HEK293 (cell line): ENCODE data around the gene MYH16.
A peak's percentile ranks its signal among the peaks of the same experiment; 100 is the strongest.

ENCODE experiments used
- BCL11A ChIP-seq: fragments of 450-650 bp; formaldehyde crosslinking; IDR thresholded peaks from 2 replicates; pipeline ENCODE4 v1.5.1; 2016; ENCODE audit warnings: low read depth, missing biosample characterization, missing genetic modification characterization
- GLI4 ChIP-seq: fragments of 450-650 bp; formaldehyde crosslinking; IDR thresholded peaks from 2 replicates; pipeline ENCODE4 v1.5.1; 2016; ENCODE audit warnings: missing biosample characterization, missing genetic modification characterization
- GLIS1 ChIP-seq: fragments of 450-650 bp; formaldehyde crosslinking; IDR thresholded peaks from 2 replicates; pipeline ENCODE4 v1.5.1; 2016; ENCODE audit warnings: missing biosample characterization, missing genetic modification characterization
- INSM2 ChIP-seq: fragments of 450-650 bp; formaldehyde crosslinking; IDR thresholded peaks from 2 replicates; pipeline ENCODE4 v1.5.1; 2016; ENCODE audit warnings: missing biosample characterization, missing genetic modification characterization
- KLF1 ChIP-seq: fragments of 450-650 bp; formaldehyde crosslinking; IDR thresholded peaks from 2 replicates; pipeline ENCODE4 v1.5.1; 2016; ENCODE audit warnings: missing biosample characterization, missing genetic modification characterization
- KLF10 ChIP-seq: fragments of 450-650 bp; IDR thresholded peaks from 2 replicates; pipeline ENCODE4 v1.5.1; 2018; ENCODE audit warnings: missing biosample characterization, mild to moderate bottlenecking, missing genetic modification characterization
- KLF16 ChIP-seq: fragments of 450-650 bp; formaldehyde crosslinking; IDR thresholded peaks from 2 replicates; pipeline ENCODE4 v1.5.1; 2017; ENCODE audit warnings: missing biosample characterization, missing genetic modification characterization
- KLF8 ChIP-seq: fragments of 450-650 bp; formaldehyde crosslinking; IDR thresholded peaks from 2 replicates; pipeline ENCODE4 v1.5.1; 2016; ENCODE audit warnings: missing biosample characterization, missing genetic modification characterization
- PRDM10 ChIP-seq: fragments of 450-650 bp; formaldehyde crosslinking; IDR thresholded peaks from 2 replicates; pipeline ENCODE4 v1.5.1; 2016; ENCODE audit warnings: missing biosample characterization, missing genetic modification characterization
- RBAK ChIP-seq: fragments of 450-650 bp; formaldehyde crosslinking; IDR thresholded peaks from 2 replicates; pipeline ENCODE4 v1.5.1; 2016; ENCODE audit warnings: missing biosample characterization, missing genetic modification characterization
- SP7 ChIP-seq: fragments of 450-650 bp; formaldehyde crosslinking; IDR thresholded peaks from 2 replicates; pipeline ENCODE4 v1.5.1; 2016; ENCODE audit warnings: missing biosample characterization, missing genetic modification characterization
- ZBTB21 ChIP-seq: fragments of 450-650 bp; formaldehyde crosslinking; IDR thresholded peaks from 2 replicates; pipeline ENCODE4 v1.5.1; 2017; ENCODE audit warnings: missing biosample characterization, missing genetic modification characterization
- ZFP37 ChIP-seq: fragments of 450-650 bp; formaldehyde crosslinking; IDR thresholded peaks from 2 replicates; pipeline ENCODE4 v1.5.1; 2016; ENCODE audit warnings: missing biosample characterization, missing genetic modification characterization
- ZFP69B ChIP-seq: fragments of 450-650 bp; formaldehyde crosslinking; IDR thresholded peaks from 2 replicates; pipeline ENCODE4 v1.5.1; 2016; ENCODE audit warnings: missing biosample characterization, missing genetic modification characterization
- ZNF10 ChIP-seq: fragments of 450-650 bp; formaldehyde crosslinking; IDR thresholded peaks from 2 replicates; pipeline ENCODE4 v1.5.1; 2017; ENCODE audit warnings: missing biosample characterization, missing genetic modification characterization
- ZNF184 ChIP-seq: fragments of 450-650 bp; IDR thresholded peaks from 2 replicates; pipeline ENCODE4 v1.5.1; 2018; ENCODE audit warnings: missing biosample characterization, mild to moderate bottlenecking, missing genetic modification characterization
- ZNF24 ChIP-seq: fragments of 450-650 bp; formaldehyde crosslinking; IDR thresholded peaks from 2 replicates; pipeline ENCODE4 v1.5.1; 2016; ENCODE audit warnings: missing biosample characterization, missing genetic modification characterization
- ZNF394 ChIP-seq: fragments of 450-650 bp; formaldehyde crosslinking; IDR thresholded peaks from 2 replicates; pipeline ENCODE4 v1.5.1; 2016; ENCODE audit warnings: missing biosample characterization, missing genetic modification characterization, mild to moderate bottlenecking, moderate library complexity, borderline replicate concordance
- ZNF398 ChIP-seq: fragments of 450-650 bp; formaldehyde crosslinking; IDR thresholded peaks from 2 replicates; pipeline ENCODE4 v1.5.1; 2017; ENCODE audit warnings: missing biosample characterization, missing genetic modification characterization
- ZNF558 ChIP-seq: fragments of 450-650 bp; formaldehyde crosslinking; IDR thresholded peaks from 2 replicates; pipeline ENCODE4 v1.5.1; 2016; ENCODE audit warnings: missing biosample characterization, missing genetic modification characterization
- ZNF692 ChIP-seq: fragments of 450-650 bp; formaldehyde crosslinking; IDR thresholded peaks from 2 replicates; pipeline ENCODE4 v1.5.1; 2016; ENCODE audit warnings: missing biosample characterization, missing genetic modification characterization
- ZNF785 ChIP-seq: fragments of 450-650 bp; formaldehyde crosslinking; IDR thresholded peaks from 2 replicates; pipeline ENCODE4 v1.5.1; 2016; ENCODE audit warnings: missing biosample characterization, missing genetic modification characterization
- ZSCAN18 ChIP-seq: fragments of 450-650 bp; formaldehyde crosslinking; IDR thresholded peaks from 2 replicates; pipeline ENCODE4 v1.5.1; 2016; ENCODE audit warnings: missing biosample characterization, missing genetic modification characterization
- ZSCAN23 ChIP-seq: fragments of 450-650 bp; formaldehyde crosslinking; IDR thresholded peaks from 2 replicates; pipeline ENCODE4 v1.5.1; 2016; ENCODE audit warnings: missing biosample characterization, missing genetic modification characterization
- TF ChIP-seq, protein P1 (sequence below): fragments of 450-650 bp; formaldehyde crosslinking; IDR thresholded peaks from 2 replicates; pipeline ENCODE4 v1.5.1; 2016; ENCODE audit warnings: missing biosample characterization, missing genetic modification characterization

Gene MYH16

DNA sequence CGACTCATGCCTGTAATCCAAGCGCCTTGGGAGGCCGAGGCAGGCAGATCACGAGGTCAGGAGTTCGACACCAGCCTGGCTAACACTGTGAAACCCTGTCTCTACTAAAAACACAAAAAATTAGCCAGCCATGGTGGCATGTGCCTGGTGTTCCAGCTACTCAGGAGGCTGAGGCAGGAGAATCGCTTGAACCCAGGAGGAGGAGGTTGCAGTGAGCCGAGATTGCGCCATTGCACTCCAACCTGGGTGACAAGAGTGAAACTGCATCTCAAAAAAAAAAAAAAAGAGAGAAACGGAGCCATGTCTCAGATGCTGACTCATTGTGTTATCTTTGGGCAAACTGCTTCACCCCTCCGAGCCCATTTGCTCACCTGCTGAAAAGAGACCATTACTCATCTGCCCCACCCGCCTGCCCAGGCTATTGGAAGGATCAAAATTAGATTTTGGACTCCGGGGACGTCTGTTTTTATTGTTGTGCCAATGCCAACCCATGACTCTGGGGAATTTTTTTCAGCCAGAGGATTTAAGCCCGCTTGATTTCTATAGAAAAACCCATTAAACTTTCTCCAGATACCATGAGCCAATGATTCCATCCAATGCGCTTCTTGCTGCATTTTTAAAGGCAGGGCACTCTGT lies 48.3 kb upstream of the MYH16 start (continued):
- TF ChIP-seq, protein P1, sequence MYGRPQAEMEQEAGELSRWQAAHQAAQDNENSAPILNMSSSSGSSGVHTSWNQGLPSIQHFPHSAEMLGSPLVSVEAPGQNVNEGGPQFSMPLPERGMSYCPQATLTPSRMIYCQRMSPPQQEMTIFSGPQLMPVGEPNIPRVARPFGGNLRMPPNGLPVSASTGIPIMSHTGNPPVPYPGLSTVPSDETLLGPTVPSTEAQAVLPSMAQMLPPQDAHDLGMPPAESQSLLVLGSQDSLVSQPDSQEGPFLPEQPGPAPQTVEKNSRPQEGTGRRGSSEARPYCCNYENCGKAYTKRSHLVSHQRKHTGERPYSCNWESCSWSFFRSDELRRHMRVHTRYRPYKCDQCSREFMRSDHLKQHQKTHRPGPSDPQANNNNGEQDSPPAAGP (tag by site-specific recombination) = peak; percentile 89
- TF ChIP-seq ZNF785 (tag by site-specific recombination) (peak; percentile 19; the same call in 1 of the 2 replicates), ZNF24 (peak; percentile 71; the same call in 1 of the 2 replicates), ZFP37 (tag by site-specific recombination) (0 out of 2 replicates have a peak, but pooled peaks have one; percentile 49), INSM2 (tag by site-specific recombination) (peak; percentile 71), ZSCAN18 (0 out of 2 replicates have a peak, but pooled peaks have one; percentile 36), ZNF692 (tag by site-specific recombination) (peak; percentile 67; the same call in 1 of the 2 replicates), RBAK (0 out of 2 replicates have a peak, but pooled peaks have one; percentile 9), ZNF394 (tag by site-specific recombination) (peak; percentile 54; the same call in 1 of the 2 replicates), ZNF558 (peak; percentile 89), ZSCAN23 (peak; percentile 81), ZFP69B (tag by site-specific recombination) (peak; percentile 51; the same call in 1 of the 2 replicates), ZNF10 (tag by site-specific recombination) (peak; percentile 72; the same call in 1 of the 2 replicates), KLF8 (tag by site-specific recombination) (peak; percentile 78), ZBTB21 (tag by site-specific recombination) (peak; percentile 45), GLI4 (tag by site-specific recombination) (0 out of 2 replicates have a peak, but pooled peaks have one; percentile 16), GLIS1 (tag by site-specific recombination) (peak; percentile 15; the same call in 1 of the 2 replicates), SP7 (peak; percentile 87), KLF10 (peak; percentile 56; the same call in 1 of the 2 replicates), KLF1 (tag by site-specific recombination) (peak; percentile 70), ZNF398 (peak; percentile 39; the same call in 1 of the 2 replicates), KLF16 (peak; percentile 65; the same call in 1 of the 2 replicates), ZNF184 (peak; percentile 83; the same call in 1 of the 2 replicates), PRDM10 (tag by site-specific recombination) (peak; percentile 93), BCL11A (tag by site-specific recombination) (peak; percentile 54; the same call in 1 of the 2 replicates)
- TF ChIP-seq, all 188 proteins: peak for 43; not testable (repeated sequence) for 145
